Eye (tissue), 1 donor: ENCODE measurements around the gene MYH7B.

Experiments
- DNase-seq: peaks from one replicate; pipeline ENCODE4 v3.0.0-alpha.2; 2015

The MYH7B gene

DNA sequence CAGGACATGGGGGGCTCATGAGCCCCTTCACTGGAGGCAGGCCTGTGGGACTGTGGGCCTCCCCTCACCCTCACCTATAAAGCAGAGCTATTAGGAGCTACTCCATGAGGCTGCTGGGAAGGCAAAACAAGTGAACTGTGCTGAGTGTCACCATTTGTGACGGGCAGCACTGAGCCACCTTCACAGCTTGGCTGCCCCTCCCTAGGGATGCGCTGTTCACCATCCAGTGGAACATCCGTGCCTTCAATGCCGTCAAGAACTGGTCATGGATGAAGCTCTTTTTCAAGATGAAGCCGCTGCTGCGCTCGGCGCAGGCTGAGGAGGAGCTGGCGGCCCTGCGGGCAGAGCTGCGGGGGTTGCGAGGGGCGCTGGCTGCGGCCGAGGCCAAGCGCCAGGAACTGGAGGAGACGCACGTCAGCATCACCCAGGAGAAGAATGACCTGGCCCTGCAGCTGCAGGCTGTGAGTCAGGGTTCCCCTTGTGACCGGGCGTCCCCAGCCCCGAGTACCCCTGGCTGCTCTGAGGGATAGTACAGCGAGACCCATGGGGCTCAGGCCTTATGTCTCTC lies 38.4 kb downstream of the MYH7B start:
- DNase-seq, result no peak

GRCh38 chr20:34994509-34995131 lies 39.0 kb downstream of the MYH7B start:
- no peak for DNase-seq

DNA sequence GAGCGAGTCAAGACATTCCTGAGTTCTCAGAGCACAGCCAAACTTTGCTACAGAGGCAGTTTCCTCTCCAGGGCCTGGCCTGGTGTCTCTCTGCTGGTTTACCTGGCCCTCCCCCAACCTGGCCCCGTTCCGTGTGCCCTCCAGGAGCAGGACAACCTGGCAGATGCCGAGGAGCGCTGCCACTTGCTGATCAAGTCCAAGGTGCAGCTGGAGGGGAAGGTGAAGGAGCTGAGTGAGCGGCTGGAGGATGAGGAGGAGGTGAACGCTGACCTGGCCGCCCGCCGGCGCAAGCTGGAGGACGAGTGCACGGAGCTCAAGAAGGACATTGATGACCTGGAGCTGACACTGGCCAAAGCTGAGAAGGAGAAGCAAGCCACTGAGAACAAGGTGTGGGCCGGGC lies 39.5 kb downstream of the MYH7B start:
- DNase-seq, result no peak

DNA sequence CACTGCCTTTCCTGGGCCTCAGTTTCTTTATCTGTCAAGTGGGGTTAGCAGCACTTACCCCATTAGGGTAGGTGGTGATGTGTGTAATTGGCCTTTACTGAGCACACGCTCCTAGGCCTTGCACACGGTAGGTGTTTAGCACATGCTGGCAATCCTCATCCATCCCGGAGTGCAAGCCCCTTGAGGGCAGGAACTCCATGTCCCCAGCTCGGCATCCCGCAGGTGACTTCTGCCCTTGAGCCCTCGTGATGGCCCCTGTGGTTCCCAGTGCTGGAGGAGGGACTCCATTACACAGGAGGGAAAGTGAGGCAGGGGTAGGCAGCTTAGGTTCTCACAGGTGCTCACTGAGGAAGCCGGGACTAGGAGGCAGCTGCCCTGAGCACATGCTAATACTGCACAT lies 40.0 kb downstream of the MYH7B start:
- no peak for DNase-seq

DNA sequence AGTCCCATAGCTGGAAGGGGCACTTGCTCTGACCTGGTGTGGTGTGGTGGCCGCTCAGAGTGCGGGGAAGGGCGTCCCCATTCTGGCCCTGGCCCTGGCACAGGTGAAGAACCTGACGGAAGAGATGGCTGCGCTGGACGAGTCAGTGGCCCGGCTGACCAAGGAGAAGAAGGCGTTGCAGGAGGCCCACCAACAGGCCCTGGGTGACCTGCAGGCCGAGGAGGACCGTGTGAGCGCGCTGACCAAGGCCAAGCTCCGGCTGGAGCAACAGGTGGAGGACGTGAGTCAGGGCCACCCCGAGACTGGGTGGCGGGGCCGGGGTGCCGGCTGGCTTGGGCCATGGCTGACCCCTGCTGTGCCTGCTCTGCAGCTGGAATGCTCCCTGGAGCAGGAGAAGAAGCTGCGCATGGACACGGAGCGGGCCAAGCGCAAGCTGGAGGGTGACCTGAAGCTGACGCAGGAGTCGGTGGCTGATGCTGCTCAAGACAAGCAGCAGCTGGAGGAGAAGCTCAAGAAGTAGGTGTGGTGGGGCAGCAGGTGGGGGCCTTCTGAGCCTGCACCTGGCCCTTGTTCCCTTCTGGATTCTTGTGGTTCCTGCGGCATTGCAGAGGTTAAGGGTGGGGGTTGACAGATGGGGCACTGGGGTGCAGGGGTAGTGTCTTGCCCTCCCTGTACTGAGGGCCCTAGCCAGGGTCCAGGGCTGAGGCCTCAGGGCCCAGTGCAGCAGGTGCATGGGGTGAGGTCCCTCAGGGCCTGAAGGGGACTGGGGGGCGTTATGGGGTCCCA lies 40.8 kb downstream of the MYH7B start:
- DNase-seq, result no peak

- peak; percentile 88 for DNase-seq
These were observed 41.5 kb downstream of the MYH7B start for GRCh38 chr20:34997131-34997561.

- DNase-seq, result no peak
These were observed 42.1 kb downstream of the MYH7B start for GRCh38 chr20:34997774-34998173.

DNA sequence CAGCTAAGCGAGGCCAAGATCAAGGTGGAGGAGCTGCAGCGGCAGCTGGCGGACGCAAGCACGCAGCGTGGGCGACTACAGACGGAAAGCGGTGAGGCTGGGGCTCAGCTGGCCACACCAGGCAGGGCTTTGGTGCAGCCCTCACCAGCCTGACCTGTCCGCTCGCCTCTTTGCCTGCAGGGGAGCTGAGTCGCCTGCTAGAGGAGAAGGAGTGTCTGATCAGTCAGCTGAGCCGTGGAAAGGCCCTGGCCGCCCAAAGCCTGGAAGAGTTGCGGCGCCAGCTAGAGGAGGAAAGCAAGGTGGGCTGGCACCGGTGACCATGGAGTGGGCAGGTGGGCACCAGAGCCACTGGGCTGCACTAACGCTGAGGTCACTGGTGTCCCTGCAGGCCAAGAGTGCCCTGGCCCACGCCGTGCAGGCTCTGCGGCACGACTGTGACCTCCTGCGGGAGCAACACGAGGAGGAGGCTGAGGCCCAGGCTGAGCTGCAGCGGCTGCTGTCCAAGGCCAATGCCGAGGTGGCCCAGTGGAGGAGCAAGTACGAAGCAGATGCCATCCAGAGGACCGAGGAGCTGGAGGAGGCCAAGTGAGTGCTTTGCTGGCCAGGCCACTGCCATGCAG lies 42.8 kb downstream of the MYH7B start:
- no peak for DNase-seq

GRCh38 chr20:34999021-34999451 lies 43.4 kb downstream of the MYH7B start:
- no peak for DNase-seq

DNA sequence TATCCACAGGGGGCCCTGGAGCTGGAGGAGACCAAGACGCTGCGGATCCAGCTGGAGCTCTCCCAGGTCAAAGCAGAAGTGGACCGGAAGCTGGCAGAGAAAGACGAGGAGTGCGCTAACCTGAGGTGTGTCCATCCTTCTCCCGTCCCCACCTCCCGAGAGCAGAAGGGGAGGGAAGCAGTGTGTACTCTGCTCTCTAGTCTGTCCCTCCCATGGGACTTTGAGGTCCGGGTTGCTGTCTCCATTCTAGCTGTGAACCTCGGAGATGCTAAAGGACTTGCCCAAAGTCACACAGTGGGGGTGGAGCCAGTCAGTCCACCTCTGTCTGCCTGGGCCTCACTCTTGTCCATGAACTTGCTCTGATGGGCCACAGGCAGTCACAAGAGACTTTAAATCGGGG lies 44.1 kb downstream of the MYH7B start:
- DNase-seq, result no peak

GRCh38 chr20:35000311-35000921 lies 44.7 kb downstream of the MYH7B start:
- DNase-seq, result no peak

DNA sequence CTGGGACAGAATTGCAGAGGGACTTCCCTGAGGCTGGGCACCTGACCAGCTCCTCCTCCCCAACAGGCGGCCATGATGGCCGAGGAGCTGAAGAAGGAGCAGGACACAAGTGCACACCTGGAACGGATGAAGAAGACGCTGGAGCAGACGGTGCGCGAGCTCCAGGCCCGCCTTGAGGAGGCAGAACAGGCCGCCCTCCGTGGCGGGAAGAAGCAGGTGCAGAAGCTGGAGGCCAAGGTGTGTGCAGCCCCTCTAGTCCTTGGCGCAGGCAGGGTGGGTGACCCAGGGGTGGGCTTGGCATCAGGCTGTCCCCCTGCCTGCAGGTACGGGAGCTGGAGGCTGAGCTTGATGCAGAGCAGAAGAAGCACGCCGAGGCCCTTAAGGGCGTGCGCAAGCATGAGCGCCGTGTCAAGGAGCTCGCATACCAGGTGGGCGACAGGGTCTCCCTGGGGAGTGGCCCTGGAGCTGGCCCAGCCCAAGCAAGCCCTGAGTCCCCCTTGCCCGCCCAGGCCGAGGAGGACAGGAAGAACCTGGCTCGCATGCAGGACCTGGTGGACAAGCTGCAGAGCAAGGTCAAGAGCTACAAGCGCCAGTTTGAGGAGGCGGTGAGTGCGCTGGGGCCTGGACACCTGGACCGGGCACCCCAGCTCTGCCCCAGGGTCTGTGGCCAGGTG lies 45.4 kb downstream of the MYH7B start:
- no peak for DNase-seq

GRCh38 chr20:35001596-35002362 lies 46.1 kb downstream of the MYH7B start:
- no peak for DNase-seq

DNA sequence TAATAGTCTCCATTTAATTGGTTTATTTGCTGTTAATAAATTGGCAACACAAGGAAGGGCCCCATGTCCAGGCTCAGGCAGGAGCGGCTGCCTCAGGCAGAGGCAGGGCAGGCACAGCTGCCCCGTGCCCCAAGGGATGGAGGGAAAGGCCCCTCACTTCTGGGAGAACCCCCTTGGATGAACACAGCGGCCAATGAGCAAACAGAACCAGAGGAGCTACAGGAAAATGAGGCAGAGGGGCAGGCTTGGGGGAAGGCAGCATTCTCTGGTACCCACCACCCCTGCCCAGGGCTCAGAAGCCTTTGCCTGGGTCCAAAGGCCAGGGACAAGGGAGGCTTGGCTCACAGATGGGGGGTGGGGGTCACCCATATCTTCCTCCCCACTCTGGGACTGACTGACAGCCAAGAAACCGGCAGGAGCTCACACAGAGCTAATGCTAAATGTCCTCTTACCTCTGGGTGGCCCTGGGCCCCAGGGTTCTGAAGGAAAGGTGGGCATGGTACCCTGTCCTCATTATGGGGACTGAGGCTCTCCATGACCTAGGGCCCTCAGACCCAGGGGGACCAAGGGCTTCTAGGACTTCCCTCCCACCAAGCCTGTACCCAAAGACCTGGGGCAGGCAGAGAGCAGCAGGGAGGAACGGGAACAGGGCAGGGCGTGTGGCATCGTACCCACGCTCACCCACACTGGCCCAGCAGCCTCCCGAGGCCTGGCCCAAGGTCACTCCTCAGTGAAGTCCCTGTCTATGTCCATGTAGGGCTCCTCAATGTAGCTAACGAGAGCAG lies 47.0 kb downstream of the MYH7B start:
- no peak for DNase-seq

GRCh38 chr20:35003211-35004031 lies 47.8 kb downstream of the MYH7B start:
- no peak for DNase-seq

DNA sequence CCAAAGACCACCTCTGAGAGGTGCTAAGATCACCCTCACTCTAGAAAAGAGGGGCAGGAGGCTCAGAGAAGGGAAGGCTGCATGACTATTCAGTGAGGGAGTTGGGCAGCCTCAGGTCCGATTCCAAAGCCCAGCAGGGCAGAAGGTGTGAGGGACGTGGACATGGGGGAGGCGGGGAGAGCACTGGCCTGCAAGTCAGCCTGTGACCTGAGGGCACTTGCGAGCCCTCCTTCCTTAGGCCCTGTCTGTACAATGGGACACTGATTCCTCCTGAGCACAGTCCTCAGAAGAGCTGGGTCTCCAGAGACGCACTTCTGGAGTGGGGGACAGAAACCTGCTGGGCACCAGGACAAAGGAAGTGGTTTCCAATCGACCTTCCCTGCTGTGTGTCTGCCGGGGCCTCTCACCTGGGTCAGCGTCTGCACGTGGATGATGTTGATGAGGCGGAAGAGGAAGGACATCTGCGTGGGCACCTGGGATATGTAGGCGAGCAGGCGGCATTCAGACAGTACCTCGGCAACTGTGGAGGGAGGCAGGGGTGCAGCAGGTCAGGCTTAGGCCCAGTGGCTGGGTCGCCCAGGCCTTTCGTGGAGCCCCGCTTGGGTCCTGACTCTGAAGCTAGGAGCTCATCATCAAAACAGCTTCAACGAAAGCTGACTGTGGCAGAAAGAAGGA lies 48.5 kb downstream of the MYH7B start:
- DNase-seq, result no peak

DNA sequence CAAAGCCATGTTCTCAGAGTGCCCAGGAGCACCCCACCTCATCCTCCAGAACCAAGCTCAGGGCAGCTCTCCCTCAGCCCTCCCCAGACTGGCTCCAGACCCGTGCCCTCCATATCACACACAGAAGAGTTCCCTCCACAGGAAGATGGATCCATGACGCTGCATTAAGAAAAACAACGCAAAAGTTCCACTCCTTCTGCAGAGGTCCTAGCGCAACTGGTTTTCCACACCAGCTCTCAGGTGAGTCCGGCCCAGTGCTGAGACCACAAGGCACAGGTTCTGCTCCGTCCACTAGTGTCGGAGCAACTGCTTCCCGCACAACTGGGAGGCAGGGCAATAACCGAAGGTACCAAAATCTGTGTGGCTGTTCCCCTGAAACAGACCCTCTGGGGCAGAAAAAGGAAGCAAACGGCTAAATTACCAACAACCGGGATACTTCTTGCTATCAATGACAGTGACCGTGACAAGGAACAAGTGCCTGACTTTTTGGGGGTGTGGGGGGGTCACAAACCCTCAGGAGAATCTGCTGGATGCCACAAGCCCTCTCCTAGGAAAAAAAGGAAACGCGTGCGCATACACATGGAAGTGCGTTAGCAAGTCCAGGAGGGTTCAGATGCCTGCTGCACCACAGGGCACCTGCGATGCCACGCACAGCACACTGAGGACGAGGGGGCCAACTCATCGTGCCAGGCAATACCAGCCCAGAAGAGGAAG lies 49.2 kb downstream of the MYH7B start:
- DNase-seq, result no peak
